ENCODE data around the gene LARP7.
"Not testable (repeated sequence)": the region's sequence is repeated elsewhere in the genome, so short reads cannot be mapped to it uniquely, and the experiment has no call there.

Gene LARP7

GRCh38 chr4:112651641-112652040 lies 14.7 kb downstream of the LARP7 start:
- no peak for DNase-seq

GRCh38 chr4:112652216-112652615 lies 15.3 kb downstream of the LARP7 start:
- no peak for DNase-seq

GRCh38 chr4:112655270-112655669 lies 18.3 kb downstream of the LARP7 start:
- no peak for DNase-seq

GRCh38 chr4:112656115-112656514 lies 19.2 kb downstream of the LARP7 start:
- DNase-seq = not testable (repeated sequence)

GRCh38 chr4:112664611-112665010 lies 27.7 kb downstream of the LARP7 start:
- no peak for DNase-seq

- no peak for DNase-seq
These were observed 31.2 kb downstream of the LARP7 start for GRCh38 chr4:112668131-112668530.

- DNase-seq = no peak
These were observed 36.1 kb downstream of the LARP7 start for GRCh38 chr4:112673076-112673475.

GRCh38 chr4:112673686-112674085 lies 36.7 kb downstream of the LARP7 start:
- DNase-seq = no peak

GRCh38 chr4:112674376-112674775 lies 37.4 kb downstream of the LARP7 start:
- DNase-seq = no peak

GRCh38 chr4:112677519-112678091 lies 40.7 kb downstream of the LARP7 start:
- DNase-seq = no peak

GRCh38 chr4:112680996-112681395 lies 44.1 kb downstream of the LARP7 start:
- no peak for DNase-seq

- no peak for DNase-seq
These were observed 56.6 kb downstream of the LARP7 start for GRCh38 chr4:112693507-112693906.

- DNase-seq = no peak
These were observed 63.7 kb downstream of the LARP7 start for GRCh38 chr4:112700679-112701078.

- no peak for DNase-seq
These were observed 65.9 kb downstream of the LARP7 start for GRCh38 chr4:112702892-112703291.

- no peak for DNase-seq
These were observed 67.4 kb downstream of the LARP7 start for GRCh38 chr4:112704322-112704721.

- no peak for DNase-seq
These were observed 68.3 kb downstream of the LARP7 start for GRCh38 chr4:112704991-112705845.

GRCh38 chr4:112705891-112706839 lies 69.2 kb downstream of the LARP7 start:
- DNase-seq = not testable (repeated sequence)

- DNase-seq = no peak
These were observed 69.9 kb downstream of the LARP7 start for GRCh38 chr4:112706840-112707207.

All from GF-D8 (cell line).